Neutrophil (primary cell): ENCODE data around the gene CHD2.
"Not testable (repeated sequence)": the region's sequence is repeated elsewhere in the genome, so short reads cannot be mapped to it uniquely, and the experiment has no call there.

ENCODE experiments used
- H3K27ac ChIP-seq: fragments of 200-600 bp; sonication (generic); 2 replicates; pipeline ENCODE4 v1.5.1; 2016; ENCODE audit warnings: mild to moderate bottlenecking, moderate library complexity
- H3K27me3 ChIP-seq: fragments of 200-600 bp; sonication (generic); 2 replicates; pipeline ENCODE4 v1.6.0; 2016; ENCODE audit warnings: mild to moderate bottlenecking
- H3K36me3 ChIP-seq: fragments of 200-600 bp; sonication (generic); 2 replicates; pipeline ENCODE4 v1.5.1; 2017
- H3K4me1 ChIP-seq, 2 experiments: fragments of 200-600 bp in 1 of 2; sonication (generic) in 1 of 2; 1 replicate in 1 of 2; 2 replicates in 1 of 2; pipeline versions ENCODE4 v1.5.1 to v1.6.1; 2013 to 2016; ENCODE audit warnings: low read depth in 1 of 2, low read length in 1 of 2, mild to moderate bottlenecking in 1 of 2, moderate library complexity in 1 of 2; ENCODE audit not compliant: control insufficient read depth in 1 of 2, insufficient read depth in 1 of 2
- H3K4me3 ChIP-seq, 2 experiments: fragments of 200-600 bp in 1 of 2; sonication (generic) in 1 of 2; 1 replicate in 1 of 2; 2 replicates in 1 of 2; pipeline ENCODE4 v1.5.1; 2013 to 2016; ENCODE audit warnings: low read depth in 1 of 2, low read length in 1 of 2, mild to moderate bottlenecking in 1 of 2, moderate library complexity in 1 of 2
- H3K9me3 ChIP-seq: fragments of 200-600 bp; sonication (generic); 2 replicates; pipeline ENCODE4 v1.5.1; 2016
- CTCF ChIP-seq: fragments of 200-600 bp; sonication (generic); IDR thresholded peaks from 2 replicates; pipeline ENCODE4 v1.5.1; 2016; ENCODE audit warnings: antibody characterized with exemption

Gene CHD2

GRCh38 chr15:93058128-93058527, 158.0 kb downstream of the CHD2 start:
- Histone ChIP-seq H3K4me3 (no peak overlapping the region), H3K27me3 (peaks cover 31% of the 10 kb centered on the region), H3K27ac (no peak overlapping the region), H3K36me3 (no peaks in the 10 kb centered on the region), H3K9me3 (no peaks in the 10 kb centered on the region), H3K4me1 (no peaks in the 10 kb centered on the region)
- TF ChIP-seq CTCF: no peak

GRCh38 chr15:93058904-93059427, 158.8 kb downstream of the CHD2 start:
- Histone ChIP-seq H3K4me1 (no peaks in the 10 kb centered on the region), H3K27me3 (peaks cover 40% of the 10 kb centered on the region), H3K36me3 (no peaks in the 10 kb centered on the region), H3K9me3 (no peaks in the 10 kb centered on the region), H3K4me3 (no peak overlapping the region), H3K27ac (no peak overlapping the region)
- TF ChIP-seq CTCF: no peak

GRCh38 chr15:93059442-93059841, 159.3 kb downstream of the CHD2 start:
- H3K4me1 ChIP-seq: no peaks in the 10 kb centered on the region
- H3K27me3 ChIP-seq: peaks cover 44% of the 10 kb centered on the region
- no peaks in the 10 kb centered on the region for H3K36me3 ChIP-seq
- H3K4me3 ChIP-seq: no peak overlapping the region
- TF ChIP-seq CTCF: no peak
- no peak overlapping the region for H3K27ac ChIP-seq
- H3K9me3 ChIP-seq: no peaks in the 10 kb centered on the region

DNA sequence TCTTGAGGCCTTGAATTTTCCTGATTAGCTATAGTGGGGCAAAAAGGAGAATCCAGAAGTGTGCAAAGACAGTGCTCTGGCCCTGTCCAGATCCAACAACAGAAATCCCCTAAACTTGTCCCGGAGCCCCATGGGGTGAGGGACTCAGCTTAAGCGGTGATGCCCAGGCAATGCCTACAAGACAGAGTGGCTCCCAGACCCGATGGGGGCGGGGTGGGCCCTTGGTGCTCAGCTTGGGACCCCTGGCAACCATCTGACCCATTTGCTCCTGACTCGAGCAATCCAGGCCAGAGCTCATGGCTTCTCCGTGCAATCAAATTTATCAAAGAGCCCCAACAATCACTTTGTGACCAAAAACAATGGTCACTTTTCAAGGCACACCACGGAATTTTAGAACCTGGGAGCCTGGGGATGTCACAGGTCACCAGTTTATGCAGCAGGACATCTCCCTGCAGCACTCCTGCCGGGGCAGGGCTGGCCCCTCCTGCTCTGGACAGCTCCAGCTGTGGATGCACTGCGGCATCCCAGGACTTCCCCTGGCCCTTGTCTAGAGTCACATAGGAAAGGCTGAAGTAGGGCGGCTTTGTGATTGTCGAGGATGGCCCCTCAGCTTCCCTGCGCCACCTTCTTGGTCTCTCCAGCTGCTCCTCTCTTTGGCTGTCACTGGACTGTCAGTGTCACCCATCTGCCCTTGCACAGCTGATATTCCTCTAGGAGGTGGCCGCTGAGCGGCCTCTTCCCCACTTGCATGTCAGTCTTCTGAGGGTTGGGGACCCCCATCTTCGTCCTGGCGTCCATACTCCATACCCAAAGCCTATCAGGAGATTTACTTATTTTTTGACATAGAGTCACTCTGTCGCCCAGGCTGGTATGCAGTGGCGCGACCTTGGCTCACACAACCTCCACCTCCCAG, 160.5 kb downstream of the CHD2 start:
- no peak overlapping the region for H3K4me3 ChIP-seq
- no peak for TF ChIP-seq CTCF
- peaks cover 47% of the 10 kb centered on the region for H3K27me3 ChIP-seq
- no peak overlapping the region for H3K27ac ChIP-seq
- H3K36me3 ChIP-seq: no peaks in the 10 kb centered on the region
- no peaks in the 10 kb centered on the region for H3K9me3 ChIP-seq
- H3K4me1 ChIP-seq: no peaks in the 10 kb centered on the region

DNA sequence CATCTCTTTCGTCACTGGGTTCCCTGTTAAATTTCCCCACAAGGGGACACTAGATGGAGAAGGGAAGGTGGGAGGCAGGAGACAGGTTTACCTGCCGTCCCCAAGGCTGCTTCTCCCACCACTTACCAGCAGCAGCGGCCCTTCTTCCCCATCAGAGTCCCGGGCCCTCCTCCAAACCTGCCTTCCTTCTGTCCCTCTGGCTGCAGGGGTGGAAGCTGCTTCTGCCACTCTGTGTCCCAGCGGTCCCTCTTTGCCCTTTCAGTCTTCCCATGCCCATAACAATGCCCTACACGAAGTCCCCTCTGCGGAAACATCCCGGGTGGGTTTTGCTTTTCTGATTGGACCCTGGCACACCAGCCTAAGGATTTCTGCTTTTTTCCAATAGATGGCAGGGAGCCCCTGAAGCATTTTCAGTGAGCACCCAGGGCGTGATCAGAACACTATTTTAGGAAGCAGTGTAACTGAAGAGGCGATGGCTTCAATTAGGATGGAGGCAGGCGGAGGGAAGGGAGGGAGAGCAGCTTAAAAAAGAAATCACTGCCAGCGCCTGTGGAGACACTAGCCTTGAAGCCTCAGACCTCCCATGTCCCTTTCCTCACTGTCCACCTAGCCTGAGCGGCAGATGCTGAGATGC, 162.6 kb downstream of the CHD2 start:
- peaks cover 43% of the 10 kb centered on the region for H3K27me3 ChIP-seq
- H3K4me3 ChIP-seq, H3K36me3 ChIP-seq, H3K4me1 ChIP-seq, H3K9me3 ChIP-seq, H3K27ac ChIP-seq: not testable (repeated sequence)

GRCh38 chr15:93063262-93063671, 163.1 kb downstream of the CHD2 start:
- TF ChIP-seq CTCF: no peak
- H3K36me3 ChIP-seq: no peaks in the 10 kb centered on the region
- no peaks in the 10 kb centered on the region for H3K4me1 ChIP-seq
- no peak overlapping the region for H3K27ac ChIP-seq
- no peaks in the 10 kb centered on the region for H3K9me3 ChIP-seq
- no peak overlapping the region for H3K4me3 ChIP-seq
- H3K27me3 ChIP-seq: peaks cover 43% of the 10 kb centered on the region
